Measurements from ENCODE around the gene MRC2. TPM values are rescaled to one million over a fixed set of nuclear protein-coding genes. Genes with fewer than 3 reads are reported as not detected.

MRC2 gene
- total RNA-seq, 1 donor: 245 TPM

GRCh38 chr17:62618647-62619416 lies 8.6 kb upstream of the MRC2 start:
- TF ChIP-seq CTCF (IDR thresholded peaks at IDR 0.05; ENCODE audit: insufficient read depth, low read length): no peak
- DNase-seq (ENCODE audit: low read depth): no peak
- H3K4me3 ChIP-seq (ENCODE audit: low read depth, low read length): no peak overlapping the region

- H3K4me3 ChIP-seq (ENCODE audit: low read depth, low read length): no peak overlapping the region
- TF ChIP-seq CTCF (IDR thresholded peaks at IDR 0.05; ENCODE audit: insufficient read depth, low read length): no peak
- no peak for DNase-seq (ENCODE audit: low read depth)
Observed at GRCh38 chr17:62619417-62620155, 7.9 kb upstream of the MRC2 start.

- no peak for TF ChIP-seq CTCF (IDR thresholded peaks at IDR 0.05; ENCODE audit: insufficient read depth, low read length)
- no peak for DNase-seq (ENCODE audit: low read depth)
- H3K4me3 ChIP-seq (ENCODE audit: low read depth, low read length): no peak overlapping the region
Observed at GRCh38 chr17:62621223-62621622, 6.2 kb upstream of the MRC2 start.

GRCh38 chr17:62625184-62625869 lies 2.1 kb upstream of the MRC2 start:
- H3K4me3 ChIP-seq (ENCODE audit: low read depth, low read length): no peak overlapping the region
- DNase-seq (ENCODE audit: low read depth): no peak
- no peak for TF ChIP-seq CTCF (IDR thresholded peaks at IDR 0.05; ENCODE audit: insufficient read depth, low read length)

- DNase-seq (ENCODE audit: low read depth): no peak
- no peak overlapping the region for H3K4me3 ChIP-seq (ENCODE audit: low read depth, low read length)
- no peak for TF ChIP-seq CTCF (IDR thresholded peaks at IDR 0.05; ENCODE audit: insufficient read depth, low read length)
Observed at GRCh38 chr17:62625870-62626200, 1.6 kb upstream of the MRC2 start.

- peak; percentile 93 for DNase-seq (ENCODE audit: low read depth)
- no peak for TF ChIP-seq CTCF (IDR thresholded peaks at IDR 0.05; ENCODE audit: insufficient read depth, low read length)
- peak overlapping the region; percentile 84 for H3K4me3 ChIP-seq (ENCODE audit: low read depth, low read length)
Observed at GRCh38 chr17:62626719-62627218, 701 bp upstream of the MRC2 start.

All from fibroblast of the aortic adventitia (primary cell).